Measurements from ENCODE around the gene SPP1.
A peak's percentile ranks its signal among the peaks of the same experiment; 100 is the strongest.
"Not testable (repeated sequence)": the region's sequence is repeated elsewhere in the genome, so short reads cannot be mapped to it uniquely, and the experiment has no call there.

Gene SPP1

GRCh38 chr4:87995435-87995834 is 19.9 kb downstream of the SPP1 start:
- DNase-seq: no peak
- Mint-ChIP-seq H3K4me3 (no peak overlapping the region), H3K27ac (no peak overlapping the region), H3K9me3 (no peaks in the 10 kb centered on the region), H3K27me3 (peaks cover 20% of the 10 kb centered on the region), H3K36me3 (ENCODE audit: low read depth) (no peaks in the 10 kb centered on the region), H3K4me1 (ENCODE audit: low read depth) (peaks cover 6% of the 10 kb centered on the region)

GRCh38 chr4:87999191-87999691 is 23.7 kb downstream of the SPP1 start:
- not testable (repeated sequence) for DNase-seq; H3K4me3 Mint-ChIP-seq; H3K9me3 Mint-ChIP-seq; H3K36me3 Mint-ChIP-seq (ENCODE audit: low read depth); H3K27ac Mint-ChIP-seq; H3K4me1 Mint-ChIP-seq (ENCODE audit: low read depth)
- peaks cover 12% of the 10 kb centered on the region for H3K27me3 Mint-ChIP-seq

DNA sequence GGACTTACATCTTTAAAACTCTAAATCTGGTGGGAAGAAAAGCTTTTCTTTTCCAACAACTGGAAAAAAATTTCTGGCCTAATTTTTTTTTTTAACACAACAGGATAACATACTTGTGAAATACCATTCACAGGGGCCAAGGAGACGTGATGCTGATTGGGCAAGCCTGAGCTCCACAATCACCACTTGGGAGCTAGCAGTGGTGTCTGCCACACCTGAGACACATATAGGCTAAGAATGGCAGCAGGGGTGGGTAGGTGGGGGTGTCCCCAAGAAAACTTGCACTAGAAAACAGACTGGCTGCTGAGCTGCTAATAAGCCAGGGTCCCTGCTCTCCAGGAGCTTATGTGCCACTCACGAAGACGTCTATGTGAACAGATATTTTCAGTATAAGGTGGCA is 26.4 kb downstream of the SPP1 start:
- Mint-ChIP-seq H3K27ac (no peak overlapping the region), H3K36me3 (ENCODE audit: low read depth) (no peaks in the 10 kb centered on the region), H3K4me1 (ENCODE audit: low read depth) (peaks cover 5% of the 10 kb centered on the region), H3K4me3 (no peak overlapping the region), H3K27me3 (peaks cover 8% of the 10 kb centered on the region), H3K9me3 (no peaks in the 10 kb centered on the region)
- no peak for DNase-seq

DNA sequence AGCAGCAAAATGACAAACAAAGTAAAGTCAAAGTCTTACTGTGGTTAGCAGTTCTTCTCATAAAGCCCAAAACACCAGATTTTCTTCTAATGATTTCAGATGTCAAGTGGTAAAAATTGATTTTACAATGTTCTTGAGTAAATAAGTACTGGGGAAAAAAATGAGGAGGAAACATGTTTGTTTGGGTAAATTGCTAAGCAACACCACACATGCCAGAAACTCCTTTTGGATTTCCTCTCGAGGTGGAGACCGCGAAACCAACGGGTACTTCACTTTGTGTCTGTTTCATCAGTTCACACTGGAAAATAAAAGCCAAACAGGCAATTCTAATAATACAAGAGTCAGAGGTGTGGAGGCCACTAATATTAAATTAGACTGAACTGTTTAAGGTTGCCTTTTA is 27.3 kb downstream of the SPP1 start:
- Mint-ChIP-seq H3K36me3 (ENCODE audit: low read depth) (no peaks in the 10 kb centered on the region), H3K27ac (no peak overlapping the region), H3K4me3 (no peak overlapping the region), H3K4me1 (ENCODE audit: low read depth) (peaks cover 6% of the 10 kb centered on the region), H3K27me3 (peaks cover 9% of the 10 kb centered on the region), H3K9me3 (no peaks in the 10 kb centered on the region)
- no peak for DNase-seq

DNA sequence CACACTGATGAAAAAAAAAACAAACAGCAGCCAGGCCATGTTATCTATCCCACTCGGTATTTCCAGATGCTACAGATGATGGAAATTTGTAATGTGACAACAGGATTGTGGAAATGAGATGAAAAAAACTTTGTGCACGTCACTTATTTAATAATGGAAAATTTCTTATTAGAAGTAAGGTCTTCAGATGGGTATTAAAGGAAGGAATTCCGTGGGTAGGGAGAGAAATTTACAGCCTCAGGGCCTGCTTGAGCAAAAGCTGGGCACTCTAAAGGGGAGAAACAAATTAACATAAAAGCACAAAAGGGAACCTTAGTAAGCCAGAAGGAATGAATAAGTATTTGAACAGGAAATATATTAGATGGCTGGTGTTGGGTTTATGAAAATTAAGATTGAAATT is 27.7 kb downstream of the SPP1 start:
- Mint-ChIP-seq H3K4me3 (no peak overlapping the region), H3K4me1 (ENCODE audit: low read depth) (peaks cover 6% of the 10 kb centered on the region), H3K27ac (no peak overlapping the region), H3K9me3 (no peaks in the 10 kb centered on the region), H3K27me3 (peaks cover 9% of the 10 kb centered on the region), H3K36me3 (ENCODE audit: low read depth) (no peaks in the 10 kb centered on the region)
- DNase-seq: no peak

GRCh38 chr4:88005076-88005475 is 29.6 kb downstream of the SPP1 start:
- H3K36me3 Mint-ChIP-seq (ENCODE audit: low read depth): peaks cover 5% of the 10 kb centered on the region
- peaks cover 15% of the 10 kb centered on the region for H3K4me1 Mint-ChIP-seq (ENCODE audit: low read depth)
- H3K27me3 Mint-ChIP-seq: peaks cover 13% of the 10 kb centered on the region
- DNase-seq: no peak
- no peak overlapping the region for H3K4me3 Mint-ChIP-seq
- no peak overlapping the region for H3K27ac Mint-ChIP-seq
- H3K9me3 Mint-ChIP-seq: no peaks in the 10 kb centered on the region

GRCh38 chr4:88005946-88006345 is 30.4 kb downstream of the SPP1 start:
- H3K36me3 Mint-ChIP-seq (ENCODE audit: low read depth): peaks cover 5% of the 10 kb centered on the region
- no peak overlapping the region for H3K27ac Mint-ChIP-seq
- H3K4me3 Mint-ChIP-seq: no peak overlapping the region
- peaks cover 22% of the 10 kb centered on the region for H3K4me1 Mint-ChIP-seq (ENCODE audit: low read depth)
- no peak for DNase-seq
- no peaks in the 10 kb centered on the region for H3K9me3 Mint-ChIP-seq
- peaks cover 13% of the 10 kb centered on the region for H3K27me3 Mint-ChIP-seq

DNA sequence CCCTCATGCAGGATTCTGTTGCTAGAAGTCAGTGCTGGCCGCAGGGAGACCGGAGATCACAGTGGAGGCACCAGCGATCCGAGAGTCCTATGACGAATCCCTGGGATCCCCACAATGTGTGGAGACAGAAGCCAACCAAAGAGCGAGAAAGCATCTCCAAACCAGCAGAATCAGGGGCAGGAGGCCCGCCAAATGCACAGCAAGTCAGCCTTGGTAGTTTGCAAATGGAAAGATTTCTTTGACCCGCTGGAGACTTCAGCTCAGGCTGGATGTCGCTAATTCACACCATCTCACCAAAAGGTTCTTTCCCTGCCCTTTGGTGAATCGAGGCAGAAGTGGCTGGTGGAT is 31.4 kb downstream of the SPP1 start:
- H3K4me1 Mint-ChIP-seq (ENCODE audit: low read depth): peaks cover 29% of the 10 kb centered on the region

GRCh38 chr4:88007304-88008121 is 32.0 kb downstream of the SPP1 start, which contains the start of gene PKD2:
PKD2 (plus strand) TSS chr4:88007635; CDS start chr4:88007734, 99 bp downstream.
- H3K9me3 Mint-ChIP-seq: no peaks in the 10 kb centered on the region
- peaks cover 5% of the 10 kb centered on the region for H3K36me3 Mint-ChIP-seq (ENCODE audit: low read depth)
- peak; percentile 86 for DNase-seq
- peaks cover 33% of the 10 kb centered on the region for H3K4me1 Mint-ChIP-seq (ENCODE audit: low read depth)
- peaks cover 13% of the 10 kb centered on the region for H3K27me3 Mint-ChIP-seq
- H3K4me3 Mint-ChIP-seq: peak within 1 kb of the TSS; percentile 86
- peak within 1 kb of the TSS; percentile 78 for H3K27ac Mint-ChIP-seq

More for the DNA sequence above, 31.4 kb downstream of the SPP1 start:
- Mint-ChIP-seq H3K27me3 (peaks cover 13% of the 10 kb centered on the region), H3K36me3 (ENCODE audit: low read depth) (peaks cover 5% of the 10 kb centered on the region), H3K27ac (no peak overlapping the region), H3K9me3 (no peaks in the 10 kb centered on the region), H3K4me3 (peak overlapping the region; percentile 72)
- DNase-seq: no peak

DNA sequence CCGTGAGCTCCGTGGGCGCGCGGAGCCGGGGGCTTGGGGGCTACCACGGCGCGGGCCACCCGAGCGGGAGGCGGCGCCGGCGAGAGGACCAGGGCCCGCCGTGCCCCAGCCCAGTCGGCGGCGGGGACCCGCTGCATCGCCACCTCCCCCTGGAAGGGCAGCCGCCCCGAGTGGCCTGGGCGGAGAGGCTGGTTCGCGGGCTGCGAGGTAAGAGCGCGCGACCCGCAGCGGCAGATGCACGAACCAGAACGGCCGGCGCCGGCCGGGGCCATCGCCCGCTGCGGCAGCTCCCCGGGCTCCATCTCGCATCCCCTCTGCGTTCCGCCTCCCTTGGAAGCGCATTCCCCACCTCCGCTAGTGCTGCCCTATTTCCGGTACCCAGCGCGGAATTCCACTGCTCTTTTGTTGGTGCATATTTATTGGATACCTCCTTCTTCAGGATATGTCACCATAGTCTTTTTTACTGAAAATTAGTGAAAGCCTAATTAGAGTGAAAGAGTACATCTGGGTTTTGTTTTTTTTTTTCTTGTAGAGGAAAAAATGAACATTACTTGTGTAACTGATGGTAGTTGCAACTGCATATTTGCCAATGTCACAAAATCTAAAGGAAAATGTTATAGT is 32.7 kb downstream of the SPP1 start:
- Mint-ChIP-seq H3K27ac (peak overlapping the region; percentile 78), H3K4me1 (ENCODE audit: low read depth) (peaks cover 40% of the 10 kb centered on the region), H3K4me3 (peak overlapping the region; percentile 86), H3K36me3 (ENCODE audit: low read depth) (peaks cover 5% of the 10 kb centered on the region), H3K9me3 (no peaks in the 10 kb centered on the region), H3K27me3 (peaks cover 13% of the 10 kb centered on the region)
- DNase-seq: no peak

- Mint-ChIP-seq H3K4me1 (ENCODE audit: low read depth) (peaks cover 40% of the 10 kb centered on the region), H3K4me3 (peak overlapping the region; percentile 86), H3K27me3 (peaks cover 13% of the 10 kb centered on the region), H3K9me3 (no peaks in the 10 kb centered on the region), H3K36me3 (ENCODE audit: low read depth) (peaks cover 5% of the 10 kb centered on the region), H3K27ac (peak overlapping the region; percentile 78)
- DNase-seq: no peak
Observed at GRCh38 chr4:88008743-88009171, 33.2 kb downstream of the SPP1 start.

- Mint-ChIP-seq H3K9me3 (no peaks in the 10 kb centered on the region), H3K27me3 (peaks cover 13% of the 10 kb centered on the region), H3K4me1 (ENCODE audit: low read depth) (peaks cover 40% of the 10 kb centered on the region), H3K4me3 (no peak overlapping the region), H3K36me3 (ENCODE audit: low read depth) (peaks cover 5% of the 10 kb centered on the region), H3K27ac (no peak overlapping the region)
- no peak for DNase-seq
Observed at GRCh38 chr4:88009871-88010270, 34.4 kb downstream of the SPP1 start.

- Mint-ChIP-seq H3K9me3 (no peaks in the 10 kb centered on the region), H3K27me3 (peaks cover 13% of the 10 kb centered on the region), H3K27ac (no peak overlapping the region), H3K4me1 (ENCODE audit: low read depth) (peaks cover 40% of the 10 kb centered on the region), H3K36me3 (ENCODE audit: low read depth) (peaks cover 5% of the 10 kb centered on the region), H3K4me3 (no peak overlapping the region)
- no peak for DNase-seq
Observed at GRCh38 chr4:88010966-88011365, 35.5 kb downstream of the SPP1 start.

DNA sequence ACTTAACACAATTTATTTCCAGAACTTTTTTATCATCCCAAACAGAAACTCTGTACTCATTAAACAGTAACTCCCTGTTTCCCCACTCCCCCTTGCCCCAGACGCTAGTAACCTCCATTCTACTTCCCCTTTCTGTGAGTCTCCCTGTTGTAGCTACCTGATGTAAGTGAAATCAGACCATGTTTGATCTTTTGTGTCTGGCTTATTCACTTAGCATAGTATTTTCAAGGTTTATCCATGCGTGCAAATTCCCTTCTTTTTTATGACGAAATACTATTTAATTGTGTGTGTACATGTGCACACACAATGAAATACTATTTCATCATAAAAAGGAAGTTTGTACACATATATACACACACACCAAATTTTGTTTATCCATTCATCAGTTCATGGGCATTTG is 37.1 kb downstream of the SPP1 start:
- Mint-ChIP-seq H3K9me3 (no peaks in the 10 kb centered on the region), H3K4me3 (no peak overlapping the region), H3K27me3 (peaks cover 4% of the 10 kb centered on the region), H3K27ac (no peak overlapping the region), H3K4me1 (ENCODE audit: low read depth) (peaks cover 34% of the 10 kb centered on the region), H3K36me3 (ENCODE audit: low read depth) (peaks cover 5% of the 10 kb centered on the region)
- no peak for DNase-seq

GRCh38 chr4:88014386-88014905 is 38.9 kb downstream of the SPP1 start:
- no peaks in the 10 kb centered on the region for H3K36me3 Mint-ChIP-seq (ENCODE audit: low read depth)
- no peaks in the 10 kb centered on the region for H3K9me3 Mint-ChIP-seq
- H3K4me1 Mint-ChIP-seq (ENCODE audit: low read depth): peaks cover 25% of the 10 kb centered on the region
- H3K27me3 Mint-ChIP-seq: no peaks in the 10 kb centered on the region
- H3K27ac Mint-ChIP-seq: no peak overlapping the region
- DNase-seq: no peak
- no peak overlapping the region for H3K4me3 Mint-ChIP-seq
